ENCODE results near the gene BPIFB2.
"Not testable (repeated sequence)": the region's sequence is repeated elsewhere in the genome, so short reads cannot be mapped to it uniquely, and the experiment has no call there.

Gene BPIFB2

DNA sequence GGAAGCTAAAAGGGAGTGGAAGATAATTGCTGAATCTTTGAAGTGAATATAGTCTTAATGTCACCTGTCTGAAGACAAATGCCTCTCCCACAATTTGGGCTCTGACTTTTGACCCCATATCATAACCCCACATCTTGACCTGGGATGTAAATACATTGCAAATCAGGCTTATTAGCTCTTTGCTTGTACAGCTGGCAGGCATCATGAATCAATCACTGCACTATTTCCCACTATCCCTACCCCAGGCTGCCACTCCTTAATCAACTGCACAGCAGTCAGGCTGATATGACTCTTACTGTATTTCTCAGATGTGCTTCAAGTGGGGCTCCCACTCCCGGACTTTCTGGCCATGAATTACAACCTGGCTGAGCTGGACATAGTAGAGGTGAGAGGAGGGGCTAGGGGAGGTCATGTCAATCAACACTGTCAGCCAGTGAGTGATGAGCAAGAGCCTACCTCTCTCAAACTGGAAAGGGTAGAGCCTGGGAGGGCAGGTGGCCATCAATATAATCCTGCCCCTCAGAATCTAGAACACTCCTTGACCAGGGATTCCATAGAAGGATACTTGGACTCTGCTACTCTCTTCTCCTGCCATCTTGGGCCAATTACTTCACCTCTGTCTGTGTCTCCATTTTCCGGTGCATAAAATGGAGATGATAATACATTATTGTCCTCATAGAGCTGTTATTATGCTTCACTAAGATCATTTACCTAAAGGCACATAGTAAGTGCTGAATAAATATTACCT, 35.7 kb downstream of the BPIFB2 start:
- no peak for DNase-seq

DNA sequence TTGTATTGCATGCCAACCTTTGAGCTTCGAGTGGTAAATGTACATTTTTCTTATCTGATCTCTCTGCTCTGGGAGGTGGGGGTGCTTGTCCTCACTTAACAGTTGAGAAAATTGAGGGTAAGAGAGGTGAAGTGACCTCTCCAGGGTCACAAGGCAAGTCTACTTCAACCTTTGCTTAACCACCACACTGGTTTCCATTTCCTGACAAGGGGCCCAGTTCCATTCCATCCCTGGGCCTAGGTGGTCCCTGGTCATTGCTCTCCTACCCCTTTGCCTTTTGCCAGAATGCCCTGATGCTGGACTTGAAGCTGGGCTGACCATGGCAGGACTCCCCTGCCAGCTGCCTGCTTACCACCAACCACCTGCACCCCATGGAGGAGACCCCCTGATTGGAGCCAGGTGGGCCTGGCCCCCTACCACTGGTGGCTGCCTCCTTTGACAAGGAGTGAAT, 36.3 kb downstream of the BPIFB2 start:
- DNase-seq = no peak

DNA sequence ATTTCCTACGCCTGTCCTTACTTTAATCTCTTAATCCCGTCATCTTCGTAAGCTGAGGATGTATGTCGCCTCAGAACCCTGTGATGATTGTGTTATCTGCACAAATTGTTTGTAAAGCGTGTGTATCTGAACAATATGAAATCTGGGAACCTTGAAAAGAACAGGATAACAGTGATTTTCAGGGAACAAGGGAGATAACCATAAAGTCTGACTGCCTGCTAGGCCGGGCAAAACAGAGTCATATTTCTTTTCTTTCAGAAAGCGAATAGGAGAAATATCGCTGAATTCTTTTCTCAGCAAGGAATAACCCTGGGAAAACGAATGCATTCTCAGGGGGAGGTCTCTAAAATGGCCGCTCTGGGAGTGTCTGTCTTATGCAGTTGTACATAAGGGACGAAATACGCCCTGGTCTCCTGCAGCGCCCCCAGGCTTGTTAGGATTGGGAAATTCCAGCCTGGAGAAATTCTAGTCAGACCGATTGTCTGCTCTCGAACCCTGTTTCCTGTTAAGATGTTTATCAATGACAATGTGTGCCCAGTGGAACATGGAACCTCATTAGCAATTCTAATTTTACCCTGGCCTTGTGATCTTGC, 37.7 kb downstream of the BPIFB2 start:
- DNase-seq = not testable (repeated sequence)

DNA sequence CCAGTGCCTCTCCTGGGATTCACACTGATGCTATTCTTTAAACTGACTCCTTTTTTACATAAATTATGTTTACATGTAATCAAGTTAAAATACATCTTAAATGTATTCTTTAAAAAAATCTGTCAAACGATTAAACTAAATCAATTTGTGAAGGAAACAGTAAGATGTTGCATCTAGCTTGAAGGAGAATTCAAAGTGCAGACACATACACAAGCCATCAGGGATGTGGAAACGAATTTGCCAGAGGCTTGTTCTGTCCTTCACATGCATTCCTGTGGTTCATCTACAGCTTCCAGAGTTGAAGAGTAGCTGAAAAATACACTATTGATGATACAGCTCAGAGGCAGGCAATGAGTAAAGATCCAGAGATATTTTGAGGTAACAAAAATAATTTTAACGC, 38.9 kb downstream of the BPIFB2 start:
- DNase-seq = no peak

- DNase-seq = no peak
These were observed 43.8 kb downstream of the BPIFB2 start for GRCh38 chr20:33051333-33051732.

- DNase-seq = no peak
These were observed 46.0 kb downstream of the BPIFB2 start, which contains the start of gene BPIFB3 for GRCh38 chr20:33053291-33054106. TSS of gene BPIFB3 (plus strand) at chr20:33053903. CDS start at chr20:33055436, 1,533 bp downstream.

DNA sequence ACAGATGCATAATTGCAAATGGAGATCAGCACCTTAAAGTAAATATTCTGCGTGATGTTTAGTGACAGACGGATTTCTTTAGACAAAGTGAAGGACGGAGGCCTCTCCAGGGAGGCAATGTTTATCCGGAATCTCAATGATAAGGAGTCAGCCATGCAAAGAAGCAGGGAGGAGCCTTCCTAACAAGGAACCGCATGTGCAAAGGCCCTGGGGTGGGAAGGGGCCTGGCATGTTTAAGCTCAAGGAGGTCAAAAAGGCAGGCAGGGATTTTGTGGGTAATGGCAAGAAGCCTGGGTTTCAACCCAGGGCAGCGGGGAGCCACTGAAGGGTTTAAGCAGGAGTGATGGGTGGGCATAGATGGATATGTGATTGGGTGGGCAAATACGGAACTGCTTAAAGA, 46.9 kb downstream of the BPIFB2 start:
- no peak for DNase-seq

DNA sequence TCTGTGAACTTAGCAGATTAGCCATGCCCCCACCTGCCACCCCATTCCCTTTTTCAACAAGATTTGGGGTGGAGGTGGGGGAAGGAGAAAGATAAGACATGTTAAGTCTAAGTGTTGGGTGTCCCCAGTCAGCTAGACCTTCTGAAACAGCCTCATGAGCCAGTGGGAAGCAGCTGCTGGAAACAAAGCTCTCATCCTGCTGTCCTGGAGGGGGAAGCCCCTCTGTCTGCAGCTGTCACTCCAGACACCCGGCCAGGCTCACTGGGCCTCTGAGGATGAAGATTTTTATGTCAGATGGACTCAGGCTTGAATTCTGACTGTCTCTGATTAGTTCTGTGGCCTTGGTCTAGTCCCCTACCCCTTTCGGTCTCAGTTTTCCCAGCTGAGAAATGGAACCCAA, 47.3 kb downstream of the BPIFB2 start:
- no peak for DNase-seq

DNA sequence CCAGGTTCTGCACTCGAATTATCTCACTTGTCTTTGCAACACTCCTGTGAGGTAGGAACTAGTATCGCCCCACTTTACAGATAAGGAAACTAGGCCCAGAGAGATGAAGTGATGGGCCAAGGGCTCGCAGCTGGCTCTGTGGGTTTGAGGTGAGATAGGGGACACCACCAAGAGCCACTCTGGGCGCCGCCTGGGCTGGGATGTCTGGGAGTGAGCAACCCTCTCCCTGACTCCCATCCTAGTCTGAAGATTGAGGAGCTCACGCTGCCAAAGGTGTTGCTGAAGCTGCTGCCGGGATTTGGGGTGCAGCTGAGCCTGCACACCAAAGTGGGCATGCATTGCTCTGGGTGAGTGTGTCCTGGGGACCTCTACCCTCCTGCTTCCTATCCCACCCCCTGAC, 51.6 kb downstream of the BPIFB2 start:
- no peak for DNase-seq

DNA sequence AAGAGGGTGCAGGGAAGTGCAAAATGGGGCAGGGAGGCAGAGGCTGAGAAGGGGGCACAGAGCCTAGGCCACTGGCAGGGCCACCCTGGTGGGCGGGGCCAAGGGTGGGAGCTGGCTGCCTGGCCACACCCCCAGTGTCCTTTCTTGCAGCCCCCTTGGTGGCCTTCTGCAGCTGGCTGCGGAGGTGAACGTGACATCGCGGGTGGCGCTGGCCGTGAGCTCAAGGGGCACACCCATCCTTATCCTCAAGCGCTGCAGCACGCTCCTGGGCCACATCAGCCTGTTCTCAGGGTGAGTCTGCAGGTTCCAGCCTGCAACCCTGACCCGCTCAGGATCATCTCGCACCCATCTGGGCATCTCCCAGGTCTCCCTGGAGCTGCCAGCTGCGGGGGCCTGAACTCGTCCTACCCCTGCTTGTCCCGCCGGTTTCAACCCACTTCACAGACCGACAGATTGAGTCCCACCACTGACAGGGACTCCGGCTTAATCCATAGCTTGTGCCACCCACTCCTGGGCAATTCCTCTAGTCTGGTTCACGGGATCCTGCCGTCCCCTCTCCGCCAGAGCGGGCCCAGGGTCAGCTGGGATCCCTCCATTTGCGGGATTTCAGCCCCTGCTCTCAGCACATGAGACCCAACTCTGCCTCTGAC, 52.4 kb downstream of the BPIFB2 start:
- no peak for DNase-seq

GRCh38 chr20:33061658-33062028, 54.1 kb downstream of the BPIFB2 start:
- DNase-seq = no peak

DNA sequence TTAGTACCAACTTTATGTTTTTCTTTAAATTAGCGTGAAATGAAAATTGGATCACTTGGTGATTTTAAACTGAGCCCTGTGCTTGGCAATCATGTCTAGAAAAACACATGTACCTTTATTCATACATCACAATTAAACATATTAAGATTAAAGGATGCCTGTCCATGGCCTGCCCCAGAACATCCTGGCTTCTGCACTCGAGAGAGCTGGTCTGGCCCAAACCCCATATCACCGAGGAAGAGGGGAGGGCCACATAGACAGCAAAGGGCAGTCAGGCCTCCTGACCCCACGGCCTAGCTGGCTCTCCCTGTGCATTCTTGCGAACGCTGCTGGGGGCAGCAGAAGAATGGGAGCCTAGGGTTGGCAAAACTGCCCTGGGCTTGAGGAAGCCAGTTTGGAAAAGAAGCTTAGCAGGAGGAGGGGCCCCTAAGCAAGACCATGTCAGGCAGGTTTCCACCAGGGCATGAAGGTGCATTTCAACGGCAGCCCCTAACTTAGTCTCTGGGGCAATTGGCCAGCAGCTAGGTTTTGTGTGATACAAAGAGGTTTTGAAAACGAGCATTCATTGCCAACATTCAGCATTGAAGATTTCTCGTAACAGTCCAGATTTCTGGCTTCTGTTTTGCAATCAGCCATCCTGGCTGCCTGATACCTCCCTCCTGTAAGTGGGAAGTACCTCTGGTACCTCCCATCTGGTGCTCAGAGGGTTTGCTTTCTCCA, 54.8 kb downstream of the BPIFB2 start:
- no peak for DNase-seq

DNA sequence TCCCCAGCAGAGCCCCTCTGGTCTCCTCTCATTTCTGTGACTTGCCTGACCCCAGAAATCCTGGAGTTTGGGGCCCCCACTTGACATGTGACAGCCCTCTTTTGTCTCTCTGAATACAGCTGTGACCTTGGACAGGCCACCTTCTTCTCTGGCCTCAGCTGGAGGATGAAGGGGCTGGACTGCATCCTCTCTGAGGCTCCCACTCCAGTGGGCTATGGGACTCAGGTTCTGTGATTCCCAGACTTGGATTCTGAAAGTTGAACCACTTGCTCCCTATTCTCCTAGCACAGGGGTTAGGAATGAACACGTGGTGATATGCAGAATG, 55.3 kb downstream of the BPIFB2 start:
- no peak for DNase-seq

DNA sequence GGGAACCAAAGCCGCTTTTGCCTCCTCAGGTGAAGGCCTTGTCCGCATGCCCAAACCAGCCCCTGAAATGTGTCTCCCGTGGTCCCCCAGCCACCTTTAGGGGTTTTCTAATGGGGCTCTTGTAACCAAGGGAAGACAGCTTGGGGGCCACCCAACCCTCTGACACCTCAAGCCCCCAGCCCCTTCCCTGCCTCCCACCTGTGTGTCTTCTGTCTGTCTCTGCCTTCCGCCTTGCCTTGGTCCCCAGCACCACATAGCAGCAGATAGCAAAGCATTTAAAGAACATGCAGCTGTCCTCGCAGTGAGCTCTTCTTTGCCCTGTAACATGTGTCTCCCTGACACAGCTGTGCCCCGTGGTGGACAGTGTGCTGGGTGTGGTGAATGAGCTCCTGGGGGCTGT, 55.8 kb downstream of the BPIFB2 start:
- no peak for DNase-seq

- DNase-seq = no peak
These were observed 57.2 kb downstream of the BPIFB2 start for GRCh38 chr20:33064572-33065287.

DNA sequence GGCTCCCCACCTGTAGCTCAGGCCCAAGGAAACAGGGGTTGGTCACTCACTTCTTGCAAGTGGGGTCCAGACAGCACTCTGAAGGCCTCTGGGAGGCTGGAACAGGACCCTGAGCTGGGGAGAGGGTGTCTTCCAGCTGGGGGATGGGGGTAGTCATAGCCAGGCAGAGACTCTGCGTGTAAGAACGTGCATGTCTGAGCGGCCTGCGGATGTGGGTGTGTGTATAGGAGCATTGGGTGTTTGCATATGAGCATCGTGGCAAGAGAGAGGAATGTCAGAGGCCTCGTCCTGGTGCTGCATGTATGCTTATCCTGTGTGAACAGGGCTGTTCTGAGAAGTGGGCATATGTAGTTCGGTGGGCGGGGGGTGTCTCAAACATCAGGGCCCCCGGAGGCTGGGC, 58.3 kb downstream of the BPIFB2 start:
- no peak for DNase-seq

- no peak for DNase-seq
These were observed 60.3 kb downstream of the BPIFB2 start for GRCh38 chr20:33067806-33068205.

- DNase-seq = no peak
These were observed 60.9 kb downstream of the BPIFB2 start for GRCh38 chr20:33068251-33068939.

GRCh38 chr20:33069673-33070072, 62.2 kb downstream of the BPIFB2 start:
- no peak for DNase-seq

GRCh38 chr20:33070111-33071053, 62.9 kb downstream of the BPIFB2 start:
- no peak for DNase-seq

Measured in retina (tissue), 1 donor.